Measurements from ENCODE around the gene KERA.

DNA sequence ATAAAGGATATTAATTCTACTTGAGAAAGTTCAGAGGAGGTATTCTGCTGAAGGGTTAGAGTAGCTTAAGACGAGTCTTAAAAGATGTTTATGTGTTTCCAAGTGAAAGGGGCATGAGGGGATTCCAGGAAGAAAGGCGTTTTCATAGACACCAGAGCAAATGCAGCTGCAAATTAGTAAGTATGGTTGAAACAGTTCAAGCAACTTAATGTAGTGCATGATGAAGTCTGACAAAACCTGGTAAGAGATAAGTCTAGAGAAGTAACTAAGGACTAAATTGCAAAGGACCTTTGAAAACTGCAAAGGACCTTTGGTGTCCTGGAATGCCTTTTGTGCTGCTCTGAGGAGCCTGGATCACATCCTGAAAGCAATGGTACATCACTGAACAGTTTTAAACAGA, 42.0 kb upstream of the KERA start:
- TF ChIP-seq, protein P1, sequence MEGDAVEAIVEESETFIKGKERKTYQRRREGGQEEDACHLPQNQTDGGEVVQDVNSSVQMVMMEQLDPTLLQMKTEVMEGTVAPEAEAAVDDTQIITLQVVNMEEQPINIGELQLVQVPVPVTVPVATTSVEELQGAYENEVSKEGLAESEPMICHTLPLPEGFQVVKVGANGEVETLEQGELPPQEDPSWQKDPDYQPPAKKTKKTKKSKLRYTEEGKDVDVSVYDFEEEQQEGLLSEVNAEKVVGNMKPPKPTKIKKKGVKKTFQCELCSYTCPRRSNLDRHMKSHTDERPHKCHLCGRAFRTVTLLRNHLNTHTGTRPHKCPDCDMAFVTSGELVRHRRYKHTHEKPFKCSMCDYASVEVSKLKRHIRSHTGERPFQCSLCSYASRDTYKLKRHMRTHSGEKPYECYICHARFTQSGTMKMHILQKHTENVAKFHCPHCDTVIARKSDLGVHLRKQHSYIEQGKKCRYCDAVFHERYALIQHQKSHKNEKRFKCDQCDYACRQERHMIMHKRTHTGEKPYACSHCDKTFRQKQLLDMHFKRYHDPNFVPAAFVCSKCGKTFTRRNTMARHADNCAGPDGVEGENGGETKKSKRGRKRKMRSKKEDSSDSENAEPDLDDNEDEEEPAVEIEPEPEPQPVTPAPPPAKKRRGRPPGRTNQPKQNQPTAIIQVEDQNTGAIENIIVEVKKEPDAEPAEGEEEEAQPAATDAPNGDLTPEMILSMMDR (IDR thresholded peaks at IDR 0.05) = no peak
- TF ChIP-seq POLR2A (IDR thresholded peaks at IDR 0.05) = no peak
